Bronchial epithelial cell (primary cell): ENCODE measurements around the gene FN3KRP. TPM values are rescaled to one million over a fixed set of nuclear protein-coding genes. Genes with fewer than 3 reads are reported as not detected.
A peak's percentile ranks its signal among the peaks of the same experiment; 100 is the strongest.

Experiments
- DNase-seq: peaks from one replicate; pipeline ENCODE4 v3.0.0-alpha.2; 2010; ENCODE audit warnings: low read depth
- FAIRE-seq: peaks from 2 replicates; lab custom pipeline; 2011; peaks lifted over from hg19 to GRCh38; lab: Jason Lieb, UNC
- H3K27me3 ChIP-seq: 2 replicates; pipeline ENCODE4 v1.5.1; 2011; ENCODE audit warnings: low read length; ENCODE audit not compliant: control insufficient read depth, insufficient read depth
- H3K36me3 ChIP-seq: 2 replicates; pipeline ENCODE4 v1.5.1; 2011; ENCODE audit warnings: low read length; ENCODE audit not compliant: control insufficient read depth, insufficient read depth
- H3K4me3 ChIP-seq: 2 replicates; pipeline ENCODE4 v1.5.1; 2011; ENCODE audit warnings: mild to moderate bottlenecking, low read depth, low read length, control low read depth
- CTCF ChIP-seq: IDR thresholded peaks from 2 replicates; pipeline ENCODE4 v1.5.1; 2011; ENCODE audit warnings: mild to moderate bottlenecking, moderate library complexity, low read length, control low read depth, inconsistent platforms; ENCODE audit not compliant: insufficient read depth, severe bottlenecking
- total RNA-seq: library from RNA; depleted of rRNA; stranded (reverse); fragments of >200 nt; gene quantifications from 2 replicates; pipeline ENCODE4 v1.2.1, GENCODE V29; 2014

The FN3KRP gene
- total RNA-seq, 1 donor from 2014 or later: 21.3 TPM

- Histone ChIP-seq H3K4me3 (peak overlapping the region; percentile 56), H3K36me3 (no peaks in the 10 kb centered on the region), H3K27me3 (no peaks in the 10 kb centered on the region)
- DNase-seq (no peak), FAIRE-seq (no peak)
- no peak for TF ChIP-seq CTCF
These were observed 19.3 kb upstream of the FN3KRP start for GRCh38 chr17:82696916-82697807.

GRCh38 chr17:82697808-82698064 is 18.8 kb upstream of the FN3KRP start:
- no peak for TF ChIP-seq CTCF
- Histone ChIP-seq H3K36me3 (no peaks in the 10 kb centered on the region), H3K27me3 (no peaks in the 10 kb centered on the region), H3K4me3 (peak overlapping the region; percentile 56)
- FAIRE-seq (no peak), DNase-seq (no peak)

- H3K36me3 ChIP-seq: no peaks in the 10 kb centered on the region
- peak within 1 kb of the TSS; percentile 56 for H3K4me3 ChIP-seq
- no peak for TF ChIP-seq CTCF
- FAIRE-seq (no peak), DNase-seq (peak; percentile 93)
- H3K27me3 ChIP-seq: no peaks in the 10 kb centered on the region
These were observed 18.2 kb upstream of the FN3KRP start, which contains the start of gene RAB40B for GRCh38 chr17:82698065-82698973. Gene RAB40B (minus strand): TSS chr17:82698698. CDS start chr17:82698596, 102 bp downstream.

GRCh38 chr17:82698974-82699442 is 17.5 kb upstream of the FN3KRP start:
- DNase-seq (no peak), FAIRE-seq (no peak)
- TF ChIP-seq CTCF: no peak

GRCh38 chr17:82699551-82699950 is 17.0 kb upstream of the FN3KRP start:
- no peak overlapping the region for H3K4me3 ChIP-seq
- TF ChIP-seq CTCF: no peak
- no peaks in the 10 kb centered on the region for H3K27me3 ChIP-seq
- DNase-seq (no peak), FAIRE-seq (peak; percentile 95)
- no peaks in the 10 kb centered on the region for H3K36me3 ChIP-seq

More at GRCh38 chr17:82698974-82699442, 17.5 kb upstream of the FN3KRP start:
- H3K27me3 ChIP-seq: no peaks in the 10 kb centered on the region
- no peaks in the 10 kb centered on the region for H3K36me3 ChIP-seq
- H3K4me3 ChIP-seq: peak overlapping the region; percentile 48
